CD1c-positive myeloid dendritic cell (primary cell): ENCODE measurements around the gene WDR55.
A peak's percentile ranks its signal among the peaks of the same experiment; 100 is the strongest.
"Not testable (repeated sequence)": the region's sequence is repeated elsewhere in the genome, so short reads cannot be mapped to it uniquely, and the experiment has no call there.

ENCODE experiments used
- DNase-seq: peaks from one replicate; pipeline ENCODE4 v3.0.0-alpha.2; 2016; ENCODE audit errors: extremely low spot score

Gene WDR55, protein sequence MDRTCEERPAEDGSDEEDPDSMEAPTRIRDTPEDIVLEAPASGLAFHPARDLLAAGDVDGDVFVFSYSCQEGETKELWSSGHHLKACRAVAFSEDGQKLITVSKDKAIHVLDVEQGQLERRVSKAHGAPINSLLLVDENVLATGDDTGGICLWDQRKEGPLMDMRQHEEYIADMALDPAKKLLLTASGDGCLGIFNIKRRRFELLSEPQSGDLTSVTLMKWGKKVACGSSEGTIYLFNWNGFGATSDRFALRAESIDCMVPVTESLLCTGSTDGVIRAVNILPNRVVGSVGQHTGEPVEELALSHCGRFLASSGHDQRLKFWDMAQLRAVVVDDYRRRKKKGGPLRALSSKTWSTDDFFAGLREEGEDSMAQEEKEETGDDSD

DNA sequence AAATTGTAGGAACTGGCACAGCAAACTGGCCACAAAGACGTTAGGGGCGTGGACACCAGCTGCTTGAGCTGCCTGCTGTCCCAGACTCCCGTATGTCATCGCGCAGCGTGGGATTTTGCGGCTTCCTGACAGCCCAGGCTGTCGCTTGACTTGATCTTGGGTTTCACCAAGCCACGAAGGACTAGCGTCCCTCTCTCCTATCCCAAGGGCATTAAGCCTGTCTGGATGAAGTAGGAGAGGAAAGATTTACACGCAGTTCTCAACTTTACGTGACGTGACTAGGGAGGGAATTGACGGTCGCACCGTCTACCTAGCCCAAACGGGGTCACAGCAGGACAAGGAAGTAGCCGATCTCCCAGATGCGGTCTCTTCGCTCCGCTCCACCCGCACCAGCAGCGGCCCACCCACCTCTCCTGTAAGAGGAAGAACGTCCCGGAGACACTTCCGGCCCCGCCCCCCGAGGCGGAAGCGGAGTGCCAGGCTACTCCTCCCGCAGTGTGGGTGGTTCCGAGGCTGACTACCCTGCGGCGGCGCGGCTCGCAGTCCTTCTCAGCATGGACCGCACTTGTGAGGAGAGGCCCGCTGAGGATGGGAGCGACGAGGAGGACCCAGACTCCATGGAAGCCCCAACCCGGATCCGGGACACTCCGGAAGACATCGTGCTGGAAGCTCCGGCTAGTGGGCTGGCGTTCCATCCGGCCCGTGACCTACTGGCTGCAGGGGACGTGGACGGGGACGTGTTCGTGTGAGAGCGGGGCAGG is at the start of gene WDR55:
TSS of gene WDR55 (plus strand) at position 546 of the 761 bp plus-strand sequence. CDS start at position 555, 9 bp downstream.
- peak; percentile 98 for DNase-seq

DNA sequence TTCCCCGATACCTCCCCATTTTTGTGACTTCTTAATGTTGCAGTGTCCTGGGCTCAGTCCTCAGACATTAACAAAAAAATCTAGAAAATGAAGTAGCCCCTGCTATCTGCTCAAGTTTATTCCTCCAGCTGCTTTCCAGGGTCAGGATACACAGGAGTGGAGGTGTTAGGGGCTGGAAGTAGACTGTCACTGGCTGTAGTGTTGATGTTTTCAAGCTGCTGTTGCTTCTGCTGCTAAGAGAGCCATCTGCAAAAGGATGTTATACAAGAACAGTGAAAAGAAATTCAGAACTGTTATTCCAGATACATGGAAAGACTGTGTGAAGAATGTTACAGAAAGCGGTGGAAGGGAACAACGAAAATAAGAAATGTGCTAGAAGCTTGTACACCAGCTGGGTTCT is 42.4 kb upstream of the WDR55 start:
- DNase-seq = no peak

DNA sequence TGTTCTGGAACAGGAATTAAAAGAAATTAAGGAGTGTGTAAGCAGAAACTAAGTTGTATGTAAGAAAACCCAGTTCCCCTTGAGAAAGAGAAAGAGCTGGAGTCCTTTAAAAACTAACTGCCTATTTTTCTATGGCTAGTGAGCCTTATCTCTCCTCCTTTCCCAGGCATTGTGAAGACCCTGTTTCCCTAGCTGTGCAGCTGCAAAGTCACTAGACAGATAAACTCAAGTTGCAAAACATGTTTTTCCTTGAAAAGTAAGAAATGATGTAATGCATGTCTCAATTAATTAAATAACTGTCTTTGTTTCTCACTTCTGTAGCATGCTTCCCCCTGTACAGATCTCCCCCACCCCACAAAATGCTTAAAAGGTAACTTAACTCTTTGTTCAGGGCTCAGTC is 41.6 kb upstream of the WDR55 start:
- not testable (repeated sequence) for DNase-seq

DNA sequence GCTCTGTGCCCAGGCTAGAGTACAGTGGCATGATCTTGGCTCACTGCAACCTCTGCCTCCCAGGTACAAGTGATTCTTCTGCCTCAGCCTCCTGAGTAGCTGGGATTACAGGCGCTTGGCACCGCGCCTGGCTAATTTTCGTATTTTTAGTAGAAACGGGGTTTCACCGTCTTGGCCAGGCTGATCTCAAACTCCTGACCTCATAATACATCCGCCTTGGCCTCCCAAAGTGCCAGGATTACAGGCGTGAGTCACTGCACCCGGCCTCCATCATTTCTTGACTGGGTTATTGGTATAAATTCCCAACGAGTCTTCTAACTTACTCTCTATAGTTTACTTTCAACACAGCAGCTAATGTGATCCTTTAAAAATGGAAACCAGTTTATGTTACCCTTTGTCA is 39.8 kb upstream of the WDR55 start:
- not testable (repeated sequence) for DNase-seq

DNA sequence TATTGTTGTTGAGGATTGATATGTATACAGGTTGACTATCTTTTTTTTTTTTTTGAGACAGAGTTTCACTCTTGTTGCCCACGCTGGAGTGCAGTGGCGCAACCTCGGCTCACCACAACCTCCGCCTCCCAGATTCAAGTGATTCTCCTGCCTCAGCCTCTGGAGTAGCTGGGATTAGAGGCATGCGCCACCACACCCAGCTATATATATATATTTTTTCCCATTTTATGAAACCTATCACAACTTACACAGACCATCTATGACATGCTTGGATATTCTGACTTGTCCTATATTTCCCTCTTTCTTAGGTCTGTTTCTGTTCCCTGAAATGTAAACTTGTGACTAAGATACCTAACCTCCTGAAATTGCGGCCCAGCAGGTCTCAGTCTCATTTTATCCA is 36.7 kb upstream of the WDR55 start:
- no peak for DNase-seq

DNA sequence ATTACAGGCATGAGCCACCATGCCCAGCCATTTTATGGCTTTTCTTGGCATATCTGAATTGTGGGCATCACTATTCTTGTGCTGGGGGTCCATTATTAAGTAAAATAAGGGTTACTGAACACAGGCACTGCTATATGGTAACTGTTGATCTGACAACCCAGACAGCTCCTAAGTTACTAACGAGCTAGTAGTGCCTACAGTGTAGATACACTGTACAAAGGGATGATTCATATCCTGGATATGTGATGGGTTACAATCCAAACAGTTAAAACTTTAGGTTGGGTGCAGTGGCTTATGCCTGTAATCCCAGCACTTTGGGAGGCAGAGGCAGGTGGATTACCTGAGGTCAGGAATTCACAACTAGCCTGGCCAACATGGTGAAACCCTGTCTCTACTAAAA is 36.0 kb upstream of the WDR55 start:
- no peak for DNase-seq

DNA sequence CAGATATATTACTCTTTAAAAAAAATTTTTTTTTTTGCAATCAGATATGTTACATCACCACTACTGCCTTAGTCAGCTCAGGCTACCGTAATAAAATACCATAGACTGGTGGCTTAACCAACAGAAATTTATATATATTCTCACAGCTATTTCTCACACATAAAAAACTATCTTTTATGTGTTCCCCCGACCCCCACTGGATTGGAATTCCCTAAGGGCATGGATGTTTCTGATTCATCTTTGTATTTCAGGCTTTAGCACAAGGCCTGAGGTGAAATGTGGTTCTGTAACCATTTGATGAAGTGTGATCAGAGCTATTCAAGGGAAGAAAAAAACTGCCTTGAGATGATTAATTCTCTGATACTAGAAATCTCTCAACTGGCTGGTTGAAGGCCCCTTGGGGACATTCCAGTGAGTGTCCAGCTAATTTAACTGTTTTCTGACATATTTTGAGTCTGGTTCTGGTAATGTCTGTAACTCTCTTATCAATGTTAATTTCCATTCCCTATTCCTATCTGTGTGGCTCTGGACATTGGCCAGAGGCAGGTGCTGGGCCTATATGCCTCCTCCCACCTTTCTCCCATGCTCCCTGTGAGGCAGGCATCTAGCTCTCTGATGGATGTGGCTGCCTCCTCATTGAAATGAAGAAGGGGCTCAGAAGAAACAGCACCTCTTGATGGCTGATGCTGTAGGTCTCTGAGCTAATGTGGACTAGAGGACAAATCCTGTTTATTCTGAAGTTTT is 34.2 kb upstream of the WDR55 start:
- DNase-seq = no peak

DNA sequence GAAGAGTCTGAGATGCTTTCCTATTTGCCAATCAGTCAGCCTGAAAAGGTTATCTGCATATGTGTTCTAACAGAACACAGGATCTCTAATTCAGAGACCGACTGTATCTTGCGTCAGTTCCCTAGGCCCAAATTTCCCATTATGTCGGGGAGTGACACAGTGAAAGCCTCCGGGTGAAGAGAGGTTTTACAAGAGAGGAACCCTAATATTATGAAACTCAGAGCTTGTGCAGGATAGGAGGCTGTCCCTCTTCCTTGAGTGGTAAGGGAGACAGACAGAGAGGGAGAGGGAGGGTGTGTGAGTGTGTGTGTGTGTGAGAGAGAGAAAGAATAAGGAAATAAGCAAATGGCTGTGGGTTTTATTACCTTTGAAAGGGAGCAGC is 33.7 kb upstream of the WDR55 start:
- peak; percentile 78 for DNase-seq

DNA sequence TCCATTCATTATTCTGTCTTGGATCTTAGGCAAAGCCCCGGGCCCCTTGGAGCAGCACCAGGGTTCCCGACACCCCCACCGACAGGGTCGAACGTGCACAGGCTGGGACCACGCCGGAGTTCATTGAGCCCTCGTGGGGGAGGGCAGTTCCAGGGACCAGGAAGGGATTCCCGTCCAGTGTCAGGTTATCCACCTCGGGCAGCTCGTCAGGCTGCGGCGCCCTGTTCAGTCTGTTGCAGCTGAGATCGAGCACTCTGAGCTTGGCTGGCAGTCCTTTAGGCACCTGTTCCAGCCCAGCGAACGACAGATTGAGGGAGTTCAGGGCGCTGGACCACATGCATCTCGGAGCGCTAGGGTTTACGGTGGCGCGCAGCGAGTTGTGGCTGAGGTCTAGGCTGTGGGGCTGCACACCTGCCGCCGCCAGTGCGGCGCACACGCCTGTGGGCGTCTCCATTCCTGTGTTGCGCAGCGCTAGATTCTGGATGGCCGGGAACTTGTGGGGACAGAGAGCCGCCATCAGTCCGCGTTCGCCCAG is 32.8 kb upstream of the WDR55 start:
- no peak for DNase-seq

DNA sequence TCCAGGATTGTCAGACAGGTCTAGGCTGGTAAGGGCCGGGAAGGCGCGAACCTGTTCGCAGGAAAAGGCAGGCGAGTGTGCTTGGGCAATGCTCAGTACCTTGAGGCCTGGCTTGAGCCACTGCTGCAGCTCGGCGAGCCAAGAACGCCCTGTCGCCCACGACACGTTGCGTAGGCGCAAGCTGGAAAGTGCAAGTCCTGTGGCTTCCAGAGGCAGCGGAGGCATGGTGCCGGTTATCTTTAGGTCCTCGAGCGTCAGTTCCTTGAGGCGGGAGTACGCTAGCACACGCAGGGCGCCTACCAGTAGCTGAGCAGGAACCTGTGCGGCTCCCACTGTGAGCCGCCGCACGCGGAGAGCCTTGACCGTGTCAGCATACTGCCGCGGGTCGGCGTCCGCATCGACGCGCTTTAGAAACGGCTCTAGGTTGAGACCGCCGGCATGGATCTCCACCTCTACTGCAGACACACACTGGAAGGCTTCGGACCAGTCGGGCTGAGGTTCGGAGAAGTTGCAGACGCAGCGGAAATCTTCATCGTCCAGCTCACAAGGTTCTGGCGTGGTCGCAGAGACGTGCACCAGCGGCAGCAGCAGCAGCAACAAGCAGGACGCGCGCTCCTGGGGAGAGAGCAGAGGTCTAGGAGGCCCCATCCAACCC is 32.2 kb upstream of the WDR55 start:
- DNase-seq = peak; percentile 93

DNA sequence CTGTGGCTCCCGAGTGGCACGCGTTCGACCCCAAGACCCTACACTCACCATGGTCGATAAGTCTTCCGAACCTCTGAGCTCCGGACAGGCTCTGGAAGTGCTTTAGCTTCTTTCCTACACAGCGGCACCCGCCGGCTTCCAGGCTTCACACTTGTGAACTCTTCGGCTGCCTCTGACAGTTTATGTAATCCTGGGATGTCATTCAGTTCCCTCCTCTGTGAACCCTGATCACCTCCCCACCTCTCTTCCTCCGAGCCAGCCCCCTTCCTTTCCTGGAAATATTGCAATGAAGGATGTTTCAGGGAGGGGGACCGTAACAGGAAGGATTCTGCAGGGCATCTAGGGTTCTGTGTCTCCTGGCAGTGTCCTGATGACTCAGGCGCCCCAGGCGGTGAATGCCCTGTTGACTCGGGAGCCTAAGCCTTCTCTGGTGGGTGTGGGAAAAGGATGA is 31.7 kb upstream of the WDR55 start, which contains the start of gene CD14:
TSS of gene CD14 (minus strand) at position 155 of the 451 bp plus-strand sequence. CDS start at position 51, 104 bp downstream.
- peak; percentile 82 for DNase-seq

DNA sequence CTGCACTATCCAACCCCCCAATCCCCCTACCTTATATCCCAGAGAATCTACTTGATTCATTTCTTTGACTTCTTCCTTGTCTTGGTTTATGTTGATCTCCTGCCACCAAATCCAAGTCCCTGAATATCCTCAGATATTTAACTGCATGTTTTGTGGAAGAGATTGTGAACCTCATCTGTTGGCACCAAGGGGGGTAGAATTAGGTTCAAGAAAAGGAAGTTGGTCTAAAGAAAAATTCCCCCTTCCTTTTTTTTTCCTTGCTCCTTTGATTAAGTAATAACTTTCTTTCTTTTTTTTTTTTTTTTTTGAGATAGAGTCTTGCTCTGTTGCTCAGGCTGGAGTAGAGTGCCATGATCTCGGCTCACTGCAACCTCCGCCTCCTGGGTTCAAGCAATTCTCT is 31.2 kb upstream of the WDR55 start:
- DNase-seq = peak; percentile 61

DNA sequence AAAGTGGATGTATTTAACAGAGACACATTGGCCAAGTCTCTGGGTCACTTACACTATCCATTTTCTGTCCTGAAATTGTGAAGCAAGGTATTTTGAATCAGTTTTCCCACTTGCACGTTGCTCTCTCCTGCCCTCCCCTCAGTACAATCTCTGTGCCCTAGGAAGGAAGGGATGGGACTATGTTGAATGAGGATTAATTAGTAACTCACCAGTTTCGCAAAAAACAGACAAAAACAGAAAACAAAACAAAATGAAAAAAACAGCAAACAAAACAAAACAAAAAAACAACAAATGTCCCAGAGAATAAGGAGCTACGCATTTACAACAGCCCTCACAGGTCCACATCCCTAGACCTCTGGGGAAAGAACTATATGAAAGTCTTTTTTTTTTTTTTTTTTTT is 30.6 kb upstream of the WDR55 start:
- no peak for DNase-seq

DNA sequence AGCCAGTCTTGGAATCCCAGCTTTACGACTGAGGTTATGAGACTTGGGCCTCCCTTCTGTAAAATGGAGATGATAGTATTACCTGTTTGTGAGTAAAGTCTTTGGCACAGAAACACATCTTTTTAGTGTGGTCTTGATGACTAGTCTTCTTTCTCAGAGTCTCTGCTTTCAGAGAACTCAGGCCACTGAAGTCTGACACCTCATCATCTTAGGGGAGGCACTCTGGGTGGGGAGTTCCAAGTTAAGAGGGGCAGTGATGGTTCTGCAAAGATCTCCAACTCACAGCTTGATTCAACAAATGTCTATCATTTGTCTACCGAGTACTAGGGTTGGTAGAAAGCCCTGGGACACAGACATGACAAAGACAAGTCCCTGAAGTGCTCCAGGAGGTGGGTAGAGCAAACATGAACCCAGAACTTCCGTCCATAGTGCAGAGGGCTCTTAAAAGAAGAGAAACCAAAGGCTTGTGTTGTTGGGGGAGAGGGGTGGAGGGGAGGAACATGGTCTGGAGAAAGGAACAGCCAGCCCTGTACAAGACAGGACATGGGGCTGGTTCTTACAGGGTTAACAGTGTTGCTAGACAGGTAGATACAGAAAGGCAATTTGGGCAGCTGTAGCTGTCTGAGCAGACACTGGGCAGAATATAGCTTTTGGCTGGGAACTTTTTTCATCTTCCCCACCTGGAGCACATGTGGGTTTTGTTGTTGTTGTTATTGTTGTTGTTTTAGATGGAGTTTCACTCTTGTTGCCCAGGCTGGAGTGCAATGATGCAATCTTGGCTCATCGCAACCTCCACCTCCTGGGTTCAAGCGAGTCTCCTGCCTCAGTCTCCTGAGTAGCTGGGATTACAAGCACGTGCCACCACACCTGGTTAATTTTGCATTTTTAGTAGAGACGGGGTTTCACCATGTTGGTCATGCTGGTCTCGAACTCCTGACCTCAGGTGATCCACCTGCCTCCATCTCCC is 29.1 kb upstream of the WDR55 start:
- DNase-seq = no peak

DNA sequence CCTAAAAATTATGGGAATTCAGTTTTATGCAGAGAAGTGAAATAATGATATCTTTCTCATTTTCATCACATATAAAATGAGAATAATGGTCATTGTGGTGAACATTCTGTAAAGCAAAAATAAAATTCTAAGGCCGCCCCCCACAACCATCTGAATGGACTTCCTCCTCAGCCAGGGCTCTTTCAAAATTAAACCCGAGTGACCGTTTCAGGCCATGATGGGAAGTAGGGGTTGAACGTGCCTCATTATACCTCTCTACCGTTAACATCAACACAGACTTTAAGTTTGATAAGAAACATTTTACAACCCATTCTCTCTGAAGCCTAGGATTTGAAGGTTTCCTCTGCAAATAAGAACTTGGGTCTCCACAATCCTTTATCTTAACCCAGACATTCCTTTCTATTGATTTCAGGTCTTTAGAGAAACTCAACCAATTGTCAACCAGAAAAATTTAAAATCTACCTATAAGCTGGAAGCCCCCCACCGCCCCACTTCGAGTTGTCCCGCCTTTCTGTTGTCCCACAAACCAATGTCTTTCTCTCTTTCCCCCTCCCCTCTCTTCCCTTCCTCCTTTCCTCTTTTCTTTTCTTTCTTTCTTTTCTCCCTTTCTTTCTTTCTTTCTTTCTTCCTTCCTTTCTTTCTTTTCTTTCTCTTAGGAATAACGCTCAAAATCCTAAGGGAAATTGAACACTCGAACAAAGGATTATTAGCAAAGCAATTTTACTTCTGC is 27.2 kb upstream of the WDR55 start:
- no peak for DNase-seq

DNA sequence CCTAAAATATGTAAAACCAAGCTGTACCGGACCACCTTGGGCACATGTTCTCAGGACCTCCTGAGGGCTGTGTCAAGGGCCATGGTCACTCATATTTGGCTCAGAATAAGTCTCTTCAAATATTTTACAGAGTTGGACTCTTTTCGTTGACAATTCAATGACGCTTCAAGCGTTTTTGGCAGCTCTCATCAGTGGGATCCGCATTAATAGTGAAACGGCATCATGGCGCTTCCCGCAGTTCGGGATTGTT is 25.9 kb upstream of the WDR55 start:
- DNase-seq = not testable (repeated sequence)

DNA sequence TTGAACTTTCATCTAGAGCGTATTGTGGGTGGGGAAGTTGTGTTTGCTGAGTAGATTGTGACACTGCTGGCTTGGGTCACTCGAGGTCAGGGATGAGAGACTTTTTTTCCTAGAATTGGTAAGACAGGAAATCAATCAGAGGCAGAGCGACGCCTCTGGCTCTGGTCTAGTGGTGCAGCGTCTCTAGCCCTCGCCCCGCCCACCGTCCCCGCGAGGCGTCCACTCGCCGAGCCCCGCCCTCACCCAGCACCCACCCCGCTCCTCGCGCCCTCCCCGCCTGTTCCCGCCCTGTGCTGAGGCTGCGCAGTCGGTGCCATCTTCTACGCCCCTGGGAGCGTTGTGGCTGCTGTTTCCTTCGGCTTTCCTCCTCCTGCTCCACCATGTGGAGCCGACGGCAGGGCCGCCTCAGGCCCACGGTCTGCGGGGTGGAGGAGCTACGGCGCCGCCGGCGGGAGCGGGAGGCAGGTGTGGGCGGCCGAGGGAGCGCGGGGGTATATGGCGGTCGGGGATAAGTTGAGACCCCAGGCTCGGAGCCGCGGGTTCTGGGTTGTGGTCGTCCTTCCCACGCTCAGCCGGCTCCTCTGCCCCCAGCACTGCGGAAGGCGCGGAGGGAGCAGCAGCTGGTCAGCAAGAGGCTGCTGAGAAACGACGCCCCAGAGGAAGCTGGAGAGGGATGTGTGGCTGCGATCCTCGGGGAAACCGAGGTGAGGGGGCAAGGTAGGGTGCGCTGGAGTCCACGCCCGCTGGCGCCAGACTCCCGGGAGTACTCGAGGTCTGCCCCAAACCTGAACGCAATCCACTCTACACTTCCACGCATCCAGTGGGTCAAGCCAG is 25.3 kb upstream of the WDR55 start, which contains the start of gene TMCO6:
TSS of gene TMCO6 (plus strand) at position 304 of the 834 bp plus-strand sequence. CDS start at position 381, 77 bp downstream.
- DNase-seq = peak; percentile 99

DNA sequence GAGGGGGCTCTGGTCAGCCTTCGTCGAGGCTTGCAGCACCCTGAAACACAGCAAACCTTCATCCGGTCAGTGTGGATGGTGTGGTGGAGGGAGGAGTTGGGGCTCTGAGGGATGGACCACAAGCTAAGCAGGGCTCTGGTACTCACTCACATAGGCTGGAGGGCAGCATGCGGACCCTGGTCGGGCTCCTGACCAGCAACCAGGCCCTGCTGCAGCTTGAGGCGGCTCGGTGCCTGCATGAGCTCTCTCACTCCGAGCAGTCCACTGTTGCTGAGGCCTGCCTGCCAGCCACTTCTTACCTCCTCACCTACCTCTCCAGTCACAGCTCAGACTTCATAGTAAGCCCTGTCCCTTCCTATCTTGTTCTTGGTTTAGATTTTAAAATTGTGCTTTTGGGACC is 23.0 kb upstream of the WDR55 start:
- DNase-seq = no peak

DNA sequence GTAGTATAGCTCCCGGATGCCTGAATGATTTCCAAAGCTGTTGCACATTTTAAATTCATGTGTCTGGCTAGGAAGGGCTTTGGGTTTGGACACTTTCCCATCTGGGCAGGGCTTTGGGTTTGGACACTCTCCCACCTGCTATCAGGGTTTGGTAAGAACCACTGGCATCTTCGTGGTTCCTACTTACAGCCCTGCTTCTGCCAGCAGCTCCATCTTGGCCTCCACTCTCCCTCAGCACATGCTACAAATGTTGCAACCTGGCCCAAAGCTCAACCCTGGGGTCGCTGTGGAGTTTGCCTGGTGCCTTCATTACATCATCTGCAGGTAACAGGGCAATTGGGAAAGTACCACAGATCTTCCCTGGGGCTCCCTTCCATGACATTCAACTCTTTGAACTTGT is 22.0 kb upstream of the WDR55 start:
- no peak for DNase-seq
